Measurements from ENCODE around the gene LPP.

The LPP gene

DNA sequence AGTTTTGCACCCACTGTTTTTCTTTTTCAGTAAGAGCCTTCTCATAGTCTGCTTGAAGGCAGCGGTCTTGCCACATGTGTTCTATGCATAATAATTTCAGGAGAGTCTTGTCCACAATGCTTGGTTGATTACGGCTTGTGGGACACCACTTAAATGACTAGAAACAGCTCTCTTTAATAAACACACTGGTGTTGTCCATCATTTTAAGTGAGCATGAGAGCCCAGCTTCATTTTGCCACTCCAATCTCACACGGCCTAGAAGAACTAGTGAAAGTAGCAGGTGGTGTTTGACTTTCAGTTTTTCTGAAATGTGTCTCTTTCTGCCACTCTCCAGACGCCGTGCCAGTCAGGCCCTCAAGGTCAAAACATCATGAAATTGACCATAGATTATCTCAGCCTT, 292.1 kb downstream of the LPP start:
- Histone ChIP-seq H3K9me3 (ENCODE audit: control insufficient read depth, insufficient read depth, low read length) (no peaks in the 10 kb centered on the region), H3K4me1 (ENCODE audit: insufficient read depth, low read length) (no peaks in the 10 kb centered on the region), H3K9ac (ENCODE audit: low read depth, low read length) (no peak overlapping the region), H3K36me3 (ENCODE audit: insufficient read depth, low read length) (no peaks in the 10 kb centered on the region)

DNA sequence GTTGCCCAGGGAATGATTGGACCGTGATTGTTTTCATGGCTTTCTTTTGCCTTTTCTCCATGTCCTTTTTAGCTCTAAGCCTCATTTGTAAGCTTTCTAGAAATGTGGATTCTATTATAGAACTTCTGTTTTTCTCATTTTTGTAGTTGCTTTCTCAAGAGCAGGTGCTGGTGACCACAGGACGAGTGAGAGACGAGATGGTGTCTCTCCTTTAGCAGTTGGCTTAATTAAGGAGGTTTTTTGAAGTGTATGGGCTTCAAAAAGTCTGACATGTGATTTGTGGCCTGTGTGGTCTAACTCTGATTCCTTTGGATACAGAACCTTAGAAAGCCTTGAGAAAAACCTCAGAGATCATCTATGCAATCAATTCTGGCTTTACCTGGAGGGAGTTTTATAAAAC, 292.8 kb downstream of the LPP start:
- H3K9ac ChIP-seq (ENCODE audit: low read depth, low read length): no peak overlapping the region
- no peaks in the 10 kb centered on the region for H3K4me1 ChIP-seq (ENCODE audit: insufficient read depth, low read length)
- no peaks in the 10 kb centered on the region for H3K9me3 ChIP-seq (ENCODE audit: control insufficient read depth, insufficient read depth, low read length)
- H3K36me3 ChIP-seq (ENCODE audit: insufficient read depth, low read length): no peaks in the 10 kb centered on the region

DNA sequence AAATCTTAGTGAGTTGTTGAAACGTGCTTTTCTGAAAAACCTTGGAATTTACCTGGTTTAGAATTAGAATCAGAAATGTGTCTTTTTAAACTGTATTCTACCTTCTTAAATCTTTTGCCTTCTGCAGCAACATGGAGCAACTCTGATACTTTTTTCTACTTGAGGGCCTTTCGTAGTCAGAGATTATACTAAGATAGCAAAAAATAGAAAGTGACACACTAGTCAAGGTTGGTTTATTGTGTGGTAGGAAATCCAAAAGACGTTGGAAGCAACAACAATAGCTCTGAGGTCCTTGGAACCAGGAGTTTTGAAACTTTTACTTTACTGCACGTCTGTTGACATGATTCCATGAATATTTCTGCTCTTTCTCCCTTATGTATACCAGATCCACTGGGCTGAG, 294.9 kb downstream of the LPP start:
- Histone ChIP-seq H3K36me3 (ENCODE audit: insufficient read depth, low read length) (no peaks in the 10 kb centered on the region), H3K4me1 (ENCODE audit: insufficient read depth, low read length) (no peaks in the 10 kb centered on the region)

DNA sequence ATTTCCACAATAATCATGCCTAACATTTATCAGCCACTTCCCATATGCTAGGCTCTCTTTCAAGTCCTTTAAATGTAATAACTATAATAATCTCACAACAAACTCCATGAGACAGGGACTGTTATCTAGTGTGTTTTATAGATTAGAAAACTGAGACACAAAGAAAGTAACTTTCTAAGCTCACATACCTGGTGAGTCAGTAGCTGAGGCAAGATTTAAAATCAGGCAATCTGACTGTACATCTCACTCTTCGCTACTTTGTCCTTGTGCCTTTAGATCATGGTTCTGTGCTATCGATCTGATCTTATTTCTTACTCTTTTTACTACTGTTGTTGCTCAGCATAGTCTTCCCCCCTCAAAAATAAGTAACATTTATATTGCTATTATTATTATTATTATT, 295.5 kb downstream of the LPP start:
- Histone ChIP-seq H3K36me3 (ENCODE audit: insufficient read depth, low read length) (no peaks in the 10 kb centered on the region), H3K9ac (ENCODE audit: low read depth, low read length) (no peak overlapping the region), H3K4me1 (ENCODE audit: insufficient read depth, low read length) (no peaks in the 10 kb centered on the region), H3K9me3 (ENCODE audit: control insufficient read depth, insufficient read depth, low read length) (no peaks in the 10 kb centered on the region)

More for the DNA sequence above, 294.9 kb downstream of the LPP start:
- Histone ChIP-seq H3K9ac (ENCODE audit: low read depth, low read length) (no peak overlapping the region), H3K9me3 (ENCODE audit: control insufficient read depth, insufficient read depth, low read length) (no peaks in the 10 kb centered on the region)

DNA sequence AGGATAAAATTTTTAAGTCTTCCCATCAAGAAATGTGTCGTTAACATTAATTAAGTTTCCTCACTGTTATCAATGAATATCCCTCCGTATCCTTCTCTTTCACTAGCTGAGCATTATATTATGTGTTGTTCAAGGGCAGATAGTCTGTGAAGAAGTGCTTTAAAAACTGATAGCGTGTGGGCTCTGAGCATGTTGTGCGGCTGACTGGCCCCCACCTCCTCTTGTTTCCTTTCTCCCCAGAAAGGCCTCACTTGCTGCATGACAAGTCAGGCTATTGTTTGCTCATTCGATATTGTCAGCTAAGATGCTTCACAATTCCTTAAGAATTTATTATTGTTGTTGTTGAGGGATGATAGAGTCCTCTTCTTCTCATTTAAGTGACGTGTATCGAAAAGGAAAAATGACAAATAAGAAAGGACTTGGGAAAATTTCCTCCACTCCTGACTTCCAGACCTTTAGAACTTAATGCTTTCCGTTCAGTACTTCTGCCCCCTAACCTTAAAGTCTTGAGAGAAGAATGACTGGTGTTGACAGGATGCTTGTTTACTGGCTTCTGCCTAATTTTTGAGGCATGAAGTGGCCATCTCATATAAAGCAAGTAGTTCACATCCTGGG, 298.3 kb downstream of the LPP start:
- Histone ChIP-seq H3K9ac (ENCODE audit: low read depth, low read length) (no peak overlapping the region), H3K4me1 (ENCODE audit: insufficient read depth, low read length) (no peaks in the 10 kb centered on the region), H3K36me3 (ENCODE audit: insufficient read depth, low read length) (no peaks in the 10 kb centered on the region), H3K9me3 (ENCODE audit: control insufficient read depth, insufficient read depth, low read length) (no peaks in the 10 kb centered on the region)

DNA sequence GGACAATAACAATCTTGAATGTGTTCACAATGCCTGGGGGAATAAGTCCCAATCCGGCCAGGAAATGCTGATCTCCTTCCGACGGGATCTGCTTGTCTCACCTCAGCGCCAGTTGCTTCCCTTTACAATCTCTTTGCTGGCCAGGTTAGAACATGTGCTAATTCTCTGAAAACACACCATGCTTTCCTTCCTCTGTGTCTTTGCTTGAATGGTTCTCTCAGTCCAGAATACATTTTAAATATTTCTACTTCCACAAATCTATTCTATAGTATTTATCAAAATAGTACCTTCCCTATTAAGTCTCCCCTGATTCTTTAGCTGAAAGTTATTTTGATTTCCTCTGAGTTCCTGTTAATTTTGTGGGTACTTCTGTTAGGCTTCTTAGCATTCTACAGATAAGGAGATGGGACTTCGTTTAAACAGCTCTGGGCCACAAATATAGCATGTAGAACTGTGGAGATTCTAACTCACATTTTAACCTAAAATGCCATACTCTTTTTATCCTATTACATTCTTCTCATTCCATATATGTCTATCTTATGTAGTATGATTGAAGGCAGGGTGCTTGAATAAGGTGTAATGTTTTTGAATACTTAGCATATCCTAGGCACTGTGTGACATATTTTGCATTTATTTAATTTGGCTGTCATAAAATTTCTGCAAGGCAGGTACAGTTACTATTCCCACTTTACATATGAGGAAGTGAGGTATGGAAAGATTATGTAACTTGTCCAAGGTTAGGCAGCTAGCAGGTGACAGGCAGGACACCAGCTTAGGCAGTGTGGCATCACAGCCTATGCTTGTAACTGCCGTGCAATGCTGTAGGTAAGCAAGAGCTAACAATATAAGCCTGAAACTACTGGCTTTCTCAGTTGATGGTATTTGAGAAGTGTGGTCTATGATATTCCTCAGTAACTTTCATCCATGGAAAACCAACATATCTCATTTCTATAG, 299.8 kb downstream of the LPP start:
- Histone ChIP-seq H3K4me1 (ENCODE audit: insufficient read depth, low read length) (no peaks in the 10 kb centered on the region), H3K9ac (ENCODE audit: low read depth, low read length) (no peak overlapping the region), H3K9me3 (ENCODE audit: control insufficient read depth, insufficient read depth, low read length) (no peaks in the 10 kb centered on the region), H3K36me3 (ENCODE audit: insufficient read depth, low read length) (no peaks in the 10 kb centered on the region)

DNA sequence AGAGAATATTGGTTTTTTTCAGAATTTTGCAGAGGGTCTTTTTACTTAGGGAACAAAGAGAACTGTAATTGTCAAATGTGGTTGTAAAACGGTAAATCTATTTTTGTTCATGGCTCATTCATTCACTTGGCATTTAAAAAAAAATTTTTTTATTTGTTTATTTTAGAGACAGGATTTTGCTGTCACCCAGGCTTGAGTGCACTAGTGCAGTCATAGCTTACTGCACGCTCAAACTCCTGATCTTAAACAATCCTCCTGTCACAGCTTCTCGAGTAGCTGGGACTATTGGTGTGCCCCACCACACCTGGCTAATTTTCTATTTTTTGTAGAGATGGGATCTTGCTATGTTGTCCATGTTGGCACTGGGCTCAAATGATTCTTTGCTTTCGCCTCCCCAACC, 301.8 kb downstream of the LPP start:
- Histone ChIP-seq H3K9me3 (ENCODE audit: control insufficient read depth, insufficient read depth, low read length) (no peaks in the 10 kb centered on the region), H3K9ac (ENCODE audit: low read depth, low read length) (no peak overlapping the region), H3K36me3 (ENCODE audit: insufficient read depth, low read length) (no peaks in the 10 kb centered on the region), H3K4me1 (ENCODE audit: insufficient read depth, low read length) (no peaks in the 10 kb centered on the region)

DNA sequence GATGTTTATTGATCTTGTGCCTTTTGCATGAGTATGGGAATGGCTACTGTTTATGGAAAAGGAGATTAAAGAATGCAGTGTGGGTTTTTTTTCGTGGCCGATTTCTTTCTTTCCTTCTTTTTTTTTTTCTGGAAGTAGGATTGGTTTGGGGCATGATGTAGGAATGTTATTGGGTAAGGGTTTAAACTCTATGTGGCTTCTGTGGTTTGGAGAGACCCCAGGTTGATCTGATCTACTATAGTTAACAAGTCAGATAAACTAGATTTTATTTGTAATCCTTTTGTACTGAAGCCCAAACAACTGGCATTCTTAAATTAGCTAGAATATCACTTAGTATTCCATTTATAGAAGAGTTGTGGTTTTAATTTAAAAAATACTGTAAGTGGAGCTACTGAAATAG, 304.8 kb downstream of the LPP start:
- no peaks in the 10 kb centered on the region for H3K4me1 ChIP-seq (ENCODE audit: insufficient read depth, low read length)
- H3K36me3 ChIP-seq (ENCODE audit: insufficient read depth, low read length): no peaks in the 10 kb centered on the region
- H3K9me3 ChIP-seq (ENCODE audit: control insufficient read depth, insufficient read depth, low read length): no peaks in the 10 kb centered on the region
- no peak overlapping the region for H3K9ac ChIP-seq (ENCODE audit: low read depth, low read length)

DNA sequence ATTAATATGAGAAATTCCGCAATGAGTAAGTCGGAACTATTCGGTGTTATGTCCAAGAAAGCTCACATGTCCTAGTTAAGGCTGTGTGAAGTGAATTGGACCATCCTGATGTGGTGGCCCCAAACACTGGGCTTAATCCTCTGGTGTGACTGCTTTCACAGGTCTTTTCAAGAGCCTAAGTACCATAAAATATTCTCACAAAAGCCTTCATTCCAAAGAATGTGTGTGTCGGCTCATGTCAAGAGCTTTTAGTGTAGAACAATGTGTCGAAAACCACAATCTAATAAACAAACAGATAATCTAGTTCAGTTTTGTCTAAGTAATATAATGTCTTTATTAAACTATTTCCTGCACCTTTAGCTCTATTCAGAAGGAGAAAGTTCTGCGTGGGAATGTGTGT, 311.4 kb downstream of the LPP start:
- Histone ChIP-seq H3K9ac (ENCODE audit: low read depth, low read length) (no peak overlapping the region), H3K36me3 (ENCODE audit: insufficient read depth, low read length) (no peaks in the 10 kb centered on the region), H3K9me3 (ENCODE audit: control insufficient read depth, insufficient read depth, low read length) (no peaks in the 10 kb centered on the region), H3K4me1 (ENCODE audit: insufficient read depth, low read length) (no peaks in the 10 kb centered on the region)

DNA sequence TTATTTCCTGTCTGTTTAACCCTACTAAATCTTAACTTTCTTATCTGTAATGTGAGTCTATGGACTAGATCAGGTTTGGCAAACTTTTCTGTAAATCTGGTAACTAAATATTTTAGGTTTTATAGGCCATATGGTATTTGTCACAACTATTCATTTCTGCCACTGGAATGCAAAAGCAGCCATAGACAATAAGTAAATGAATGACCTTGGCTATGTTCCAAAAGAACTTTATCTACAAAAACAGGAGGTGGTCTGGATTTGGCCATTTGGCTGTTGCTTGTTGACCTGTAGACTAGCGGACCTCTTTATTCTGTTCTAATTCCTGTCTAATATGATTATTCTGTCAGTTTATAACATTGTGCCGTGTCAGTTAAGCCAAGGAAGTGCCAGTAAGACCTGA, 314.2 kb downstream of the LPP start:
- Histone ChIP-seq H3K9ac (ENCODE audit: low read depth, low read length) (no peak overlapping the region), H3K9me3 (ENCODE audit: control insufficient read depth, insufficient read depth, low read length) (no peaks in the 10 kb centered on the region), H3K4me1 (ENCODE audit: insufficient read depth, low read length) (no peaks in the 10 kb centered on the region), H3K36me3 (ENCODE audit: insufficient read depth, low read length) (no peaks in the 10 kb centered on the region)

DNA sequence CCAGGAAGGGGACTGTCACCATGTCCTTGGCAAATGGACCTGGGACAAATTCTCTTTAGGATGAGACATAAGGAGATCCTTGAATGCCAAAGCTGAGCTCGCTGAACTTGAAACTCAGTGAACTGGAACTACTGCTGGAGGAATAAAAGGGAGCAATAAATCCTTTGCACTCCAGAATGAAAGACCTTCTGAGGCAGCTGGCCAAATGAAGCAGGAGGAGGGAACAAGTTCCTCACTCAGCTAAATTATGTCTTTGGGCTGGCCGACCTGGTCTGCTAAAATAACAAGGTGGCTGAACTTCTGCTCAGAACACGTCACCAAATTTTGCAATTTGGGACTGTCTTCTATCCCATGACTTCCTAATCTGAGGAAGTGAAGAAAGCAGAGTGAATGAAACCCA, 314.7 kb downstream of the LPP start:
- Histone ChIP-seq H3K36me3 (ENCODE audit: insufficient read depth, low read length) (no peaks in the 10 kb centered on the region), H3K9ac (ENCODE audit: low read depth, low read length) (no peak overlapping the region), H3K9me3 (ENCODE audit: control insufficient read depth, insufficient read depth, low read length) (no peaks in the 10 kb centered on the region), H3K4me1 (ENCODE audit: insufficient read depth, low read length) (no peaks in the 10 kb centered on the region)

DNA sequence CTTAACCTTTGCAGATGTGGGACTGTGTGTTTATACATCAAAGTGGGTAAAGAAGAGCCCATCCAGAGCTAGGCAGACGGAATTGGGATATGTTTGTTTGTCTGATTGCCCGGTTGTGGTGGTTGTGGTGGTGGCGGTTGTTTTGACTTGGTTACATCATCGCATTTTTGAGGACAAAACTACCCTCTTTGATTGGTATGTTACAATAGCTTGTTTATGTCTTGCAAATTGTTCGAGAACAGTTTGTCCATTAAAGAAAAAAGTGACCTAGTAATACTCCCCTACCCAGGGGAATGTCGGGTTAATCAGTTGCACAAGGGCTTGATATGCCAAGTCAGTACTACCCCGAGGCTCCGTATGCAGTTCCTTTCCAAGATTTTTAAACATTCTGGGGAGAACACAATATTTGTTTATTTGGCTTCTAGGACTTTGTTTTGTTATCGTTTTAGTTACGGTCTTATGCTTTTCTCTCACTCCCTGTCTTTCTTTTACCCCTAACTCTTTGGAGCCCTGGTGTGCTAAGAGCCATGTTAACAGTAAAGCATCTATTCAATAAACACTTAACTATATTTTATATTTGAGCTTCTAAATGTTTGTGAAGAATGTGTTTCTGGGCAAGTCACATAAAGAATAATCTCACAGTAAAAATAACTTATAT, 315.4 kb downstream of the LPP start:
- Histone ChIP-seq H3K4me1 (ENCODE audit: insufficient read depth, low read length) (no peaks in the 10 kb centered on the region), H3K36me3 (ENCODE audit: insufficient read depth, low read length) (no peaks in the 10 kb centered on the region), H3K9me3 (ENCODE audit: control insufficient read depth, insufficient read depth, low read length) (no peaks in the 10 kb centered on the region), H3K9ac (ENCODE audit: low read depth, low read length) (no peak overlapping the region)

DNA sequence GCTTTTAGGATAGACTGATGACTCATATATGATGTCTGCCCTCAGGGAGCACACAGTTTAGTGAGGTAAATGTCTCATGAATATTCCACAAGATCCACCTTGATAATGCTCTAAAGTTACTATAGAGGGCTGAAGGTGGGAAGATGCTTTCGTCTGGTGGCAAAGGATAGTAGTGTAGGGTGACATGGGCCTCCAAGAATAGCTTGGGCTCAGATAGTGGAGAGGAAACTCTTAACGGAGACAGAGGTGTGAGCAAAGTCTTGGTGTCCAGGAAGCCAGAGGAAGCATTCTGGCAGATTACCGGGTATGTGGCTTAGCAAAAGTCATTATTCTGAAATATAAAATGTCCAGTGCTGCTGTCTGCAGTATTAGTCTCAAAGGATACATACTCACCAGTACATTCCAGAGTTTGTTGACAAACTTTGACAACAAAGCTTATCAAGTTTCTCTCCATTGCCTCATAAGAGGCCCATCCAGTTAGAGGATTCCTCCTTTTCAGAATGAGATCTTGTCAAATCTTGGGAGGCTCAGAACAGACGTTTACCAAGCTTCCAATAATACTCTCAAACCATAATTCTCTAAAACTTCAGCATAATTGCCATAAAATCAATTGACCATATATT, 316.7 kb downstream of the LPP start:
- Histone ChIP-seq H3K9me3 (ENCODE audit: control insufficient read depth, insufficient read depth, low read length) (no peaks in the 10 kb centered on the region), H3K4me1 (ENCODE audit: insufficient read depth, low read length) (no peaks in the 10 kb centered on the region), H3K9ac (ENCODE audit: low read depth, low read length) (no peak overlapping the region), H3K36me3 (ENCODE audit: insufficient read depth, low read length) (no peaks in the 10 kb centered on the region)

DNA sequence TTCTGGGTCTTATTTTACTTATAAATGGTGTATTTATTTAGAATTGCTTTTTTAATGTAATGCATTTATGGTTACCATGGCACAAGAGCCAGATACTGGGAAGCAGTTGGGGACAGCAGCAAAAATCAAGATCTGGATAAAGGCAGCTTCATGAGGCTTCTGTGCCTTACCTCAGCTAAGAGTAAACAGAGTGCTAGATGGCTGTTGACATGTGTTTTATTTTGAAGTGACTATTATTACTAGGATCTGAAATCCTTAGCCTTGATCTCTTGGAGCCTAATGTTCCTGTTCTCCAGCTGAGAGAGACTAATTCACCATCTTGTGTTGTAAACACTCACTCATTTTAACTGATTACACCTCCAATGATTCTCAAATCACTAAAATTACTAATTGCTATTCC, 317.8 kb downstream of the LPP start:
- Histone ChIP-seq H3K9ac (ENCODE audit: low read depth, low read length) (no peak overlapping the region), H3K4me1 (ENCODE audit: insufficient read depth, low read length) (no peaks in the 10 kb centered on the region), H3K36me3 (ENCODE audit: insufficient read depth, low read length) (no peaks in the 10 kb centered on the region), H3K9me3 (ENCODE audit: control insufficient read depth, insufficient read depth, low read length) (no peaks in the 10 kb centered on the region)
